ENCODE measurements around the gene ERC1.

DNA sequence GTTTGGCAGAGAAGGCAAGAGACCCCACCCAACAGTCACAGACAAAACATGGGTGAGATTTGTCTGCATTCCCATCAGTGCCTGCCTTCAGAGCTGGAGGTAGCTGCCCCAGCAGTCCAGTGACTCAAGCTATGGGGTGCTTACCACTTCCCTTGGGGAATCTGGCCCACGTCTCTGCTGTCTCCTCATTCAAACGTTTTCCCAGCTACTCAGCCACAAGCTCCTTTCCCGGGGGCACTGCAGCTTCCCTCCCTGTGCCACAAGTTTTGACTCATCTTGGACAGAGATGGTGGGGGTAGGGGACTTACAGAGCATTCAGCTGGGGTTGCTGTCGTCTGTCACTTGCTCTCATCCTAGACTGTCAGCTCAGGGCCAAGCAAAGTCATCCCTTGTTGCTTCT lies 536.8 kb downstream of the ERC1 start:
- TF ChIP-seq CTCF (IDR thresholded peaks at IDR 0.05) (no peak), POLR2A (IDR thresholded peaks at IDR 0.05) (no peak)
